CD14-positive monocyte (primary cell): ENCODE results near the gene IL4R. TPM values are rescaled to one million over a fixed set of nuclear protein-coding genes. Genes with fewer than 3 reads are reported as not detected.
"Not testable (repeated sequence)": the region's sequence is repeated elsewhere in the genome, so short reads cannot be mapped to it uniquely, and the experiment has no call there.

ENCODE experiments used
- DNase-seq, 3 donors: peaks; one replicate each; pipeline ENCODE4 v3.0.0-alpha.2; 2011 to 2022
- H2AFZ ChIP-seq: 2 replicates; pipeline ENCODE4 v1.6.0; 2012; ENCODE audit warnings: mild to moderate bottlenecking, low read depth, low read length, inconsistent platforms; ENCODE audit not compliant: insufficient read depth, poor library complexity, severe bottlenecking
- H3K27ac ChIP-seq, 2 donors: 1 replicate in 1 of 2; 2 replicates in 1 of 2; pipeline ENCODE4 v1.5.1; 2012 to 2013; ENCODE audit warnings: low read length in 2 of 2, control low read depth in 1 of 2, inconsistent platforms in 1 of 2, low read depth in 1 of 2, mild to moderate bottlenecking in 1 of 2
- H3K27me3 ChIP-seq, 2 donors: one replicate each; pipeline versions ENCODE4 v1.6.0 to v1.6.1; 2011 to 2013; ENCODE audit warnings: low read length in 2 of 2; ENCODE audit not compliant: control insufficient read depth in 2 of 2, insufficient read depth in 2 of 2
- H3K36me3 ChIP-seq, 2 donors: replicated peaks in 1 of 2; 1 replicate in 1 of 2; 2 replicates in 1 of 2; pipeline versions ENCODE4 v1.5.1 to v1.6.1; 2012 to 2013; ENCODE audit warnings: low read length in 2 of 2, control low read depth in 1 of 2, inconsistent platforms in 1 of 2, mild to moderate bottlenecking in 1 of 2; ENCODE audit not compliant: insufficient read depth in 2 of 2, control insufficient read depth in 1 of 2
- H3K4me1 ChIP-seq, 2 donors: 1 replicate in 1 of 2; 2 replicates in 1 of 2; pipeline versions ENCODE4 v1.5.1 to v1.6.1; 2012 to 2013; ENCODE audit warnings: low read length in 2 of 2, control low read depth in 1 of 2, inconsistent platforms in 1 of 2, mild to moderate bottlenecking in 1 of 2, moderate library complexity in 1 of 2; ENCODE audit not compliant: insufficient read depth in 2 of 2, control insufficient read depth in 1 of 2
- H3K4me2 ChIP-seq: replicated peaks from 2 replicates; pipeline ENCODE3; 2012; ENCODE audit warnings: low read length, moderate library complexity, mild to moderate bottlenecking; ENCODE audit not compliant: poor library complexity, severe bottlenecking; ENCODE audit errors: extremely low read depth
- H3K4me3 ChIP-seq, 3 experiments: fragments of 200-600 bp in 1 of 3; sonication (generic) in 1 of 3; replicated peaks in 1 of 3; 1 replicate in 2 of 3; 2 replicates in 1 of 3; pipeline ENCODE4 v1.5.1; 2011 to 2013; ENCODE audit warnings: low read length in 3 of 3, mild to moderate bottlenecking in 3 of 3, control low read depth in 2 of 3, low read depth in 2 of 3, inconsistent platforms in 1 of 3, moderate library complexity in 1 of 3
- H3K79me2 ChIP-seq: 2 replicates; pipeline ENCODE4 v1.6.0; 2012; ENCODE audit warnings: mild to moderate bottlenecking, control low read depth, inconsistent platforms, low read length, moderate library complexity; ENCODE audit not compliant: insufficient read depth
- H3K9ac ChIP-seq: 2 replicates; pipeline ENCODE4 v1.6.0; 2017; ENCODE audit warnings: low read length, mild to moderate bottlenecking; ENCODE audit not compliant: insufficient read depth, poor library complexity, severe bottlenecking
- H3K9me3 ChIP-seq, 2 donors: replicated peaks in 1 of 2; 1 replicate in 1 of 2; 2 replicates in 1 of 2; pipeline versions ENCODE4 v1.5.1 to v1.6.1; 2012 to 2013; ENCODE audit warnings: low read length in 2 of 2, control low read depth in 1 of 2; ENCODE audit not compliant: control insufficient read depth in 1 of 2, insufficient read depth in 1 of 2
- H4K20me1 ChIP-seq: 2 replicates; pipeline ENCODE4 v1.6.0; 2012; ENCODE audit warnings: mild to moderate bottlenecking, low read length, control low read depth, moderate library complexity; ENCODE audit not compliant: insufficient read depth
- H3K27ac Mint-ChIP-seq, 7 donors: one replicate each; pipeline ENCODE4 v1.8.0; 2020; ENCODE audit warnings: mild to moderate bottlenecking in 7 of 7, mixed read lengths in 7 of 7, moderate library complexity in 6 of 7, inconsistent platforms in 2 of 7
- H3K27me3 Mint-ChIP-seq, 3 donors: one replicate each; pipeline ENCODE4 v1.8.0; 2021 to 2022; ENCODE audit warnings: low read depth in 3 of 3, mild to moderate bottlenecking in 3 of 3, mixed read lengths in 3 of 3, moderate library complexity in 3 of 3, inconsistent platforms in 1 of 3
- H3K36me3 Mint-ChIP-seq, 2 donors: one replicate each; pipeline ENCODE4 v1.8.0; 2020; ENCODE audit warnings: mixed read lengths in 2 of 2, inconsistent platforms in 1 of 2, mild to moderate bottlenecking in 1 of 2
- H3K4me1 Mint-ChIP-seq: one replicate; pipeline ENCODE4 v1.8.0; 2020; ENCODE audit warnings: mild to moderate bottlenecking, mixed read lengths
- H3K4me3 Mint-ChIP-seq, 2 donors: one replicate each; pipeline ENCODE4 v1.8.0; 2020; ENCODE audit warnings: mild to moderate bottlenecking in 2 of 2, mixed read lengths in 2 of 2, moderate library complexity in 1 of 2
- H3K9me3 Mint-ChIP-seq, 7 donors: one replicate each; pipeline ENCODE4 v1.8.0; 2020 to 2022; ENCODE audit warnings: mixed read lengths in 7 of 7, mild to moderate bottlenecking in 6 of 7, moderate library complexity in 6 of 7, inconsistent platforms in 2 of 7
- CTCF ChIP-seq: fragments of 200-600 bp; IDR thresholded peaks from one replicate; pipeline ENCODE4 v1.8.0; 2022; ENCODE audit warnings: antibody characterized with exemption, mild to moderate bottlenecking
- WGBS: methylation state at CpG from one replicate; pipeline ENCODE4 v1.1.5; 2013; ENCODE audit warnings: missing lambda C conversion rate; ENCODE audit not compliant: insufficient coverage; 5-methylcytosine and 5-hydroxymethylcytosine counted together
- intact Hi-C, 2 donors: fragments of 100-400 bp; cut with micrococcal nuclease; formaldehyde crosslinking; loops; one replicate each; pipeline versions ENCODE4 v1.15.0 to v1.15.1; 2023
- polyA plus RNA-seq, 3 donors: library from polyadenylated mRNA; depleted of rRNA in 1 of 3; unstranded in 2 of 3; stranded (reverse) in 1 of 3; fragments of 300-500 nt in 2 of 3; fragments of >200 nt in 1 of 3; fragmentation: Illumina TruSeq in 2 of 3; gene quantifications; 1 replicate in 2 of 3; 2 replicates in 1 of 3; pipeline ENCODE4 v1.2.3, GENCODE V29; 2012 to 2021

The IL4R gene
- polyA plus RNA-seq, 3 donors: 25.1 to 80.4 (median 35.6) TPM

GRCh38 chr16:27408602-27409031 lies 94.8 kb downstream of the IL4R start:
- no peak overlapping the region for H2AFZ ChIP-seq
- peak in 2 of 3 donors; percentile 46 to 77 for DNase-seq
- H3K27me3 ChIP-seq: no peaks in the 10 kb centered on the region
- peaks cover 2 to 4% of the 10 kb centered on the region in 2 donors for H3K36me3 Mint-ChIP-seq
- no peak overlapping the region for H3K4me3 Mint-ChIP-seq
- H3K79me2 ChIP-seq: no peaks in the 10 kb centered on the region
- peaks cover 0 to 8% (median 0%) of the 10 kb centered on the region in 7 donors for H3K9me3 Mint-ChIP-seq
- H3K27ac ChIP-seq: peak overlapping the region in 1 of 2 donors; percentile 9
- no peaks in the 10 kb centered on the region for H3K36me3 ChIP-seq
- H3K9me3 ChIP-seq: no peaks in the 10 kb centered on the region
- intact Hi-C loops: loop anchor here in 1 of 2 donors (10.0 kb wide), 1 partner anchor 84 kb away; no protein-coding TSS in a partner anchor
- peaks cover 27 to 53% of the 10 kb centered on the region in 2 donors for H3K4me1 ChIP-seq
- peaks cover 50% of the 10 kb centered on the region for H3K4me1 Mint-ChIP-seq
- H3K4me3 ChIP-seq: no peak overlapping the region
- no peak for TF ChIP-seq CTCF
- H3K4me2 ChIP-seq: peak overlapping the region; percentile 8
- H4K20me1 ChIP-seq: no peaks in the 10 kb centered on the region
- peaks cover 0 to 6% (median 0%) of the 10 kb centered on the region in 3 donors for H3K27me3 Mint-ChIP-seq
- 72% methylated on average over 2 of the region's 6 CpGs for WGBS
- H3K9ac ChIP-seq: no peak overlapping the region
- H3K27ac Mint-ChIP-seq: peak overlapping the region in 4 of 7 donors; percentile 6 to 68 (median 26)

GRCh38 chr16:27409958-27410357 lies 96.2 kb downstream of the IL4R start:
- not testable (repeated sequence) for H3K9me3 Mint-ChIP-seq, H2AFZ ChIP-seq, H3K79me2 ChIP-seq, H3K27me3 ChIP-seq, H3K9ac ChIP-seq, H3K36me3 Mint-ChIP-seq, H4K20me1 ChIP-seq, DNase-seq, H3K27ac Mint-ChIP-seq, H3K4me3 Mint-ChIP-seq, H3K27me3 Mint-ChIP-seq, H3K9me3 ChIP-seq, H3K27ac ChIP-seq, H3K4me3 ChIP-seq, H3K4me2 ChIP-seq, H3K36me3 ChIP-seq
- WGBS: no CpG with 5 or more reads among the region's 2 CpGs
- peaks cover 22 to 56% of the 10 kb centered on the region in 2 donors for H3K4me1 ChIP-seq
- peaks cover 48% of the 10 kb centered on the region for H3K4me1 Mint-ChIP-seq
- intact Hi-C loops: loop anchor here in 1 of 2 donors (10.0 kb wide), 1 partner anchor 85 kb away; no protein-coding TSS in a partner anchor
